PC-3 (cell line): ENCODE results near the gene SCN5A.

ENCODE experiments used
- CTCF ChIP-seq: fragments of 300-600 bp; sonication (generic); conservative IDR thresholded peaks from 2 replicates; pipeline ENCODE4 v1.5.1; 2017; ENCODE audit warnings: antibody characterized with exemption, low read depth, mild to moderate bottlenecking, low read length
- EZH2 ChIP-seq: fragments of 300-600 bp; sonication (generic); IDR thresholded peaks from one replicate; pipeline ENCODE4 v1.6.1; 2017; ENCODE audit warnings: antibody characterized with exemption, mild to moderate bottlenecking, low read length; ENCODE audit not compliant: unreplicated experiment

- no peak for TF ChIP-seq CTCF
- TF ChIP-seq EZH2: no peak
These were observed 74.1 kb downstream of the SCN5A start for GRCh38 chr3:38575279-38575843.
